SK-N-SH treated with all-trans-retinoic acid at 6 μM for 48 hours (cell line): ENCODE data around the gene SPAG7.

Experiments
- ATAC-seq: fragments of 200-7000 bp; cut with Tn5 transposase; 3 replicates; pipeline ENCODE4 v1.9.1; 2020; ENCODE audit warnings: mild to moderate bottlenecking, moderate library complexity
- ARNTL ChIP-seq: fragments of 450-650 bp; formaldehyde crosslinking; IDR thresholded peaks from 2 replicates; pipeline ENCODE4 v1.5.0; 2020; ENCODE audit warnings: low read depth, mild to moderate bottlenecking, moderate library complexity, borderline replicate concordance
- BACH2 ChIP-seq: fragments of 250-450 bp; sonication (Bioruptor Pico); IDR thresholded peaks from 2 replicates; pipeline ENCODE4 v1.9.0; 2021; ENCODE audit warnings: mild to moderate bottlenecking, borderline replicate concordance
- CSDC2 ChIP-seq: fragments of 250-450 bp; sonication (Bioruptor Pico); IDR thresholded peaks from 2 replicates; pipeline ENCODE4 v1.5.0; 2020; ENCODE audit warnings: mild to moderate bottlenecking, moderate library complexity
- CSRNP3 ChIP-seq: fragments of 250-450 bp; sonication (Bioruptor Pico); IDR thresholded peaks from 2 replicates; pipeline ENCODE4 v1.5.1; 2021; ENCODE audit warnings: mild to moderate bottlenecking, moderate library complexity
- ESRRG ChIP-seq: fragments of 250-450 bp; sonication (Bioruptor Pico); IDR thresholded peaks from 2 replicates; pipeline ENCODE4 v1.6.1; 2021; ENCODE audit warnings: mild to moderate bottlenecking
- GLIS3 ChIP-seq: fragments of 250-450 bp; sonication (Bioruptor Pico); IDR thresholded peaks from 2 replicates; pipeline ENCODE4 v1.5.0; 2020; ENCODE audit warnings: mild to moderate bottlenecking, moderate library complexity
- ISL1 ChIP-seq: fragments of 250-450 bp; sonication (Bioruptor Pico); IDR thresholded peaks from 2 replicates; pipeline ENCODE4 v2.1.2; 2022; ENCODE audit warnings: mild to moderate bottlenecking, moderate library complexity
- OSR1 ChIP-seq: fragments of 250-450 bp; sonication (Bioruptor Pico); IDR thresholded peaks from 2 replicates; pipeline ENCODE4 v1.8.0; 2022; ENCODE audit warnings: moderate library complexity, mild to moderate bottlenecking, inconsistent platforms
- PATZ1 ChIP-seq: fragments of 250-450 bp; sonication (Bioruptor Pico); IDR thresholded peaks from 2 replicates; pipeline ENCODE4 v1.8.0; 2020; ENCODE audit warnings: mild to moderate bottlenecking, moderate library complexity, borderline replicate concordance
- POU6F1 ChIP-seq: fragments of 250-450 bp; sonication (Bioruptor Pico); IDR thresholded peaks from 2 replicates; pipeline ENCODE4 v1.8.0; 2021; ENCODE audit warnings: low read depth, mild to moderate bottlenecking, moderate library complexity, borderline replicate concordance
- PPARA ChIP-seq: fragments of 250-450 bp; sonication (Bioruptor Pico); IDR thresholded peaks from 2 replicates; pipeline ENCODE4 v1.5.0; 2020; ENCODE audit warnings: mild to moderate bottlenecking, borderline replicate concordance
- RARB ChIP-seq: fragments of 250-450 bp; sonication (Bioruptor Pico); IDR thresholded peaks from 2 replicates; pipeline ENCODE4 v1.8.0; 2021; ENCODE audit warnings: mild to moderate bottlenecking, moderate library complexity
- TCF4 ChIP-seq: fragments of 250-450 bp; sonication (Bioruptor Pico); IDR thresholded peaks from 2 replicates; pipeline ENCODE4 v1.8.0; 2021; ENCODE audit warnings: mild to moderate bottlenecking, moderate library complexity, borderline replicate concordance
- TOX ChIP-seq: fragments of 250-450 bp; sonication (Bioruptor Pico); IDR thresholded peaks from 2 replicates; pipeline ENCODE4 v1.8.0; 2021; ENCODE audit warnings: mild to moderate bottlenecking, moderate library complexity, borderline replicate concordance
- ZC3H10 ChIP-seq: fragments of 250-450 bp; sonication (Bioruptor Pico); IDR thresholded peaks from 2 replicates; pipeline ENCODE4 v1.5.1; 2021; ENCODE audit warnings: mild to moderate bottlenecking, moderate library complexity
- ZFP3 ChIP-seq: fragments of 250-450 bp; sonication (Bioruptor Pico); IDR thresholded peaks from 2 replicates; pipeline ENCODE4 v1.5.0; 2020; ENCODE audit warnings: mild to moderate bottlenecking, moderate library complexity
- ZFP30 ChIP-seq: fragments of 450-650 bp; formaldehyde crosslinking; IDR thresholded peaks from 2 replicates; pipeline ENCODE4 v1.5.0; 2022; ENCODE audit warnings: mild to moderate bottlenecking, moderate library complexity
- ZNF565 ChIP-seq: fragments of 450-650 bp; formaldehyde crosslinking; conservative IDR thresholded peaks from 2 replicates; pipeline ENCODE4 v1.5.0; 2020; ENCODE audit warnings: low read depth, mild to moderate bottlenecking, moderate library complexity
- ZNF70 ChIP-seq: fragments of 450-650 bp; formaldehyde crosslinking; IDR thresholded peaks from 2 replicates; pipeline ENCODE4 v1.5.0; 2020; ENCODE audit warnings: mild to moderate bottlenecking, moderate library complexity
- ZNF8 ChIP-seq: fragments of 450-650 bp; formaldehyde crosslinking; IDR thresholded peaks from 2 replicates; pipeline ENCODE4 v1.5.0; 2020; ENCODE audit warnings: mild to moderate bottlenecking, moderate library complexity
- TF ChIP-seq, protein P1 (sequence below): fragments of 250-450 bp; sonication (Bioruptor Pico); IDR thresholded peaks from 2 replicates; pipeline ENCODE4 v1.5.1; 2020; ENCODE audit warnings: low read depth, mild to moderate bottlenecking, moderate library complexity
- TF ChIP-seq, protein P2 (sequence below): fragments of 250-450 bp; sonication (Bioruptor Pico); IDR thresholded peaks from 2 replicates; pipeline ENCODE4 v1.5.0; 2020; ENCODE audit warnings: mild to moderate bottlenecking, moderate library complexity

Gene SPAG7

DNA sequence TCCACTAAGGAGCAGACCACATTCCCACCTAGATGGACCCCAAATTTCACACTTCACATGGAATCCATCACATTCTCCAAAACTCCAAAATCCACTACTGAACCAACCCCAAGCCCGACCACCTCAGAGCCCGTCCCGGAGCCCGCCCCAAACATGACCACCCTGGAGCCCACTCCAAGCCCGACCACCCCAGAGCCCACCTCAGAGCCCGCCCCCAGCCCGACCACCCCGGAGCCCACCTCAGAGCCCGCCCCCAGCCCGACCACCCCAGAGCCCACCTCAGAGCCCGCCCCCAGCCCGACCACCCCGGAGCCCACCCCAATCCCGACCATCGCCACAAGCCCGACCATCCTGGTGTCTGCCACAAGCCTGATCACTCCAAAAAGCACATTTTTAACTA lies 34.0 kb downstream of the SPAG7 start:
- TF ChIP-seq ZNF70, result no peak
- TF ChIP-seq ZNF8 (CRISPR knock-in tag), result no peak
- no peak for TF ChIP-seq POU6F1
- no peak for TF ChIP-seq ARNTL (CRISPR knock-in tag)
- TF ChIP-seq TOX (CRISPR knock-in tag), result no peak
- TF ChIP-seq CSRNP3, result no peak
- TF ChIP-seq, protein P1, sequence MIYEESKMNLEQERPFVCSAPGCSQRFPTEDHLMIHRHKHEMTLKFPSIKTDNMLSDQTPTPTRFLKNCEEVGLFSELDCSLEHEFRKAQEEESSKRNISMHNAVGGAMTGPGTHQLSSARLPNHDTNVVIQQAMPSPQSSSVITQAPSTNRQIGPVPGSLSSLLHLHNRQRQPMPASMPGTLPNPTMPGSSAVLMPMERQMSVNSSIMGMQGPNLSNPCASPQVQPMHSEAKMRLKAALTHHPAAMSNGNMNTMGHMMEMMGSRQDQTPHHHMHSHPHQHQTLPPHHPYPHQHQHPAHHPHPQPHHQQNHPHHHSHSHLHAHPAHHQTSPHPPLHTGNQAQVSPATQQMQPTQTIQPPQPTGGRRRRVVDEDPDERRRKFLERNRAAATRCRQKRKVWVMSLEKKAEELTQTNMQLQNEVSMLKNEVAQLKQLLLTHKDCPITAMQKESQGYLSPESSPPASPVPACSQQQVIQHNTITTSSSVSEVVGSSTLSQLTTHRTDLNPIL (CRISPR knock-in tag), result no peak
- ATAC-seq, result no peak; the same call in 1 of the 3 replicates

DNA sequence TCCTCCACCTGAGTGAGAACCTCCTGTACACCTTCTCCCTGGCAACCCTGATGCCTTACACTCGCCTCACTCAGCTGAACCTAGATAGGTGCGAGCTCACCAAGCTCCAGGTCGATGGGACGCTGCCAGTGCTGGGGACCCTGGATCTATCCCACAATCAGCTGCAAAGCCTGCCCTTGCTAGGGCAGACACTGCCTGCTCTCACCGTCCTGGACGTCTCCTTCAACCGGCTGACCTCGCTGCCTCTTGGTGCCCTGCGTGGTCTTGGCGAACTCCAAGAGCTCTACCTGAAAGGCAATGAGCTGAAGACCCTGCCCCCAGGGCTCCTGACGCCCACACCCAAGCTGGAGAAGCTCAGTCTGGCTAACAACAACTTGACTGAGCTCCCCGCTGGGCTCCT lies 34.9 kb downstream of the SPAG7 start:
- no peak for ATAC-seq
- TF ChIP-seq CSDC2 (no peak), RARB (CRISPR knock-in tag) (no peak), ZNF70 (no peak), ZFP3 (CRISPR knock-in tag) (no peak), ESRRG (CRISPR knock-in tag) (no peak), OSR1 (CRISPR knock-in tag) (no peak), ZNF565 (CRISPR knock-in tag) (no peak)
- TF ChIP-seq, protein P1 (CRISPR knock-in tag), result no peak

DNA sequence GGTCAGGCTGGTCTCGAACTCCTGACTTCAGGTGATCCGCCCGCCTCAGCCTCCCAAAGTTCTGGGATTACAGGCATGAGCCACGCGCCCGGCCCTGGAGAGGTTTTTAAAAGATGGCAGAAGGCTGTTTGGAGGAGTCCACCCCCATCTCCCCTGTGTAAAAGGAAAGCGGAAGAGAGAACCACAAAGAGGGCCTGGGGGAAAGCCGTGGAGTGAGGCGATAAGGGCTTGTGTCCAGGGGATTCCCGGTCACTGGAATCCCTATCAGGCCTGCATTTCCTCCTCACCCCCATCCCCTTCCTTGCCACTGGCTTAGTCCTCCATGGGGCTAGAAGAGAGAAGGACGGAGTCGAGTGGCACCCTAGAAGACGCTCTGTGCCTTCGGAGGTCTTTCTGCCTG lies 35.7 kb downstream of the SPAG7 start, which contains the start of gene GP1BA:
TSS of gene GP1BA (plus strand) at position 315 of the 400 bp plus-strand sequence. CDS start 328 bp downstream, outside the sequence.
- ATAC-seq, result no peak
- TF ChIP-seq PATZ1 (CRISPR knock-in tag) (no peak), POU6F1 (no peak), ZNF70 (no peak), PPARA (CRISPR knock-in tag) (no peak), TCF4 (CRISPR knock-in tag) (no peak), GLIS3 (CRISPR knock-in tag) (no peak), ZC3H10 (no peak), ISL1 (CRISPR knock-in tag) (no peak), BACH2 (CRISPR knock-in tag) (no peak), CSRNP3 (no peak), ZFP3 (CRISPR knock-in tag) (no peak), RARB (CRISPR knock-in tag) (no peak), ZNF8 (CRISPR knock-in tag) (no peak), ZNF565 (CRISPR knock-in tag) (no peak), ZFP30 (CRISPR knock-in tag) (no peak), TOX (CRISPR knock-in tag) (no peak)
- TF ChIP-seq, protein P2, sequence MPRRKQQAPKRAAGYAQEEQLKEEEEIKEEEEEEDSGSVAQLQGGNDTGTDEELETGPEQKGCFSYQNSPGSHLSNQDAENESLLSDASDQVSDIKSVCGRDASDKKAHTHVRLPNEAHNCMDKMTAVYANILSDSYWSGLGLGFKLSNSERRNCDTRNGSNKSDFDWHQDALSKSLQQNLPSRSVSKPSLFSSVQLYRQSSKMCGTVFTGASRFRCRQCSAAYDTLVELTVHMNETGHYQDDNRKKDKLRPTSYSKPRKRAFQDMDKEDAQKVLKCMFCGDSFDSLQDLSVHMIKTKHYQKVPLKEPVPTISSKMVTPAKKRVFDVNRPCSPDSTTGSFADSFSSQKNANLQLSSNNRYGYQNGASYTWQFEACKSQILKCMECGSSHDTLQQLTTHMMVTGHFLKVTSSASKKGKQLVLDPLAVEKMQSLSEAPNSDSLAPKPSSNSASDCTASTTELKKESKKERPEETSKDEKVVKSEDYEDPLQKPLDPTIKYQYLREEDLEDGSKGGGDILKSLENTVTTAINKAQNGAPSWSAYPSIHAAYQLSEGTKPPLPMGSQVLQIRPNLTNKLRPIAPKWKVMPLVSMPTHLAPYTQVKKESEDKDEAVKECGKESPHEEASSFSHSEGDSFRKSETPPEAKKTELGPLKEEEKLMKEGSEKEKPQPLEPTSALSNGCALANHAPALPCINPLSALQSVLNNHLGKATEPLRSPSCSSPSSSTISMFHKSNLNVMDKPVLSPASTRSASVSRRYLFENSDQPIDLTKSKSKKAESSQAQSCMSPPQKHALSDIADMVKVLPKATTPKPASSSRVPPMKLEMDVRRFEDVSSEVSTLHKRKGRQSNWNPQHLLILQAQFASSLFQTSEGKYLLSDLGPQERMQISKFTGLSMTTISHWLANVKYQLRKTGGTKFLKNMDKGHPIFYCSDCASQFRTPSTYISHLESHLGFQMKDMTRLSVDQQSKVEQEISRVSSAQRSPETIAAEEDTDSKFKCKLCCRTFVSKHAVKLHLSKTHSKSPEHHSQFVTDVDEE (CRISPR knock-in tag), result no peak
- TF ChIP-seq, protein P1 (CRISPR knock-in tag), result no peak
- TF ChIP-seq, all 23 proteins: peak for 0
